IPS-20b (cell line): ENCODE results near the gene PFAS.

Experiments
- H3K27ac ChIP-seq: one replicate; pipeline ENCODE4 v1.5.1; 2013; ENCODE audit warnings: low read length
- H3K27me3 ChIP-seq: 2 replicates; pipeline ENCODE4 v1.6.1; 2013; ENCODE audit warnings: mild to moderate bottlenecking, low read length, inconsistent platforms; ENCODE audit not compliant: insufficient read depth
- H3K36me3 ChIP-seq: 2 replicates; pipeline ENCODE4 v1.6.1; 2013; ENCODE audit warnings: low read depth, mild to moderate bottlenecking, inconsistent platforms, low read length, moderate library complexity; ENCODE audit not compliant: insufficient read depth
- H3K4me1 ChIP-seq: 2 replicates; pipeline ENCODE4 v1.6.1; 2013; ENCODE audit warnings: mild to moderate bottlenecking, control low read depth, inconsistent platforms, low read length, moderate library complexity; ENCODE audit not compliant: insufficient read depth
- H3K4me3 ChIP-seq: 2 replicates; pipeline ENCODE4 v1.5.1; 2013; ENCODE audit warnings: mild to moderate bottlenecking, low read length, inconsistent platforms
- H3K9ac ChIP-seq: 2 replicates; pipeline ENCODE4 v1.6.1; 2013; ENCODE audit warnings: low read depth, mild to moderate bottlenecking, inconsistent platforms, low read length, moderate library complexity
- H3K9me3 ChIP-seq: 2 replicates; pipeline ENCODE4 v1.6.1; 2013; ENCODE audit warnings: mild to moderate bottlenecking, low read depth, low read length, inconsistent platforms; ENCODE audit not compliant: insufficient read depth

The PFAS gene

DNA sequence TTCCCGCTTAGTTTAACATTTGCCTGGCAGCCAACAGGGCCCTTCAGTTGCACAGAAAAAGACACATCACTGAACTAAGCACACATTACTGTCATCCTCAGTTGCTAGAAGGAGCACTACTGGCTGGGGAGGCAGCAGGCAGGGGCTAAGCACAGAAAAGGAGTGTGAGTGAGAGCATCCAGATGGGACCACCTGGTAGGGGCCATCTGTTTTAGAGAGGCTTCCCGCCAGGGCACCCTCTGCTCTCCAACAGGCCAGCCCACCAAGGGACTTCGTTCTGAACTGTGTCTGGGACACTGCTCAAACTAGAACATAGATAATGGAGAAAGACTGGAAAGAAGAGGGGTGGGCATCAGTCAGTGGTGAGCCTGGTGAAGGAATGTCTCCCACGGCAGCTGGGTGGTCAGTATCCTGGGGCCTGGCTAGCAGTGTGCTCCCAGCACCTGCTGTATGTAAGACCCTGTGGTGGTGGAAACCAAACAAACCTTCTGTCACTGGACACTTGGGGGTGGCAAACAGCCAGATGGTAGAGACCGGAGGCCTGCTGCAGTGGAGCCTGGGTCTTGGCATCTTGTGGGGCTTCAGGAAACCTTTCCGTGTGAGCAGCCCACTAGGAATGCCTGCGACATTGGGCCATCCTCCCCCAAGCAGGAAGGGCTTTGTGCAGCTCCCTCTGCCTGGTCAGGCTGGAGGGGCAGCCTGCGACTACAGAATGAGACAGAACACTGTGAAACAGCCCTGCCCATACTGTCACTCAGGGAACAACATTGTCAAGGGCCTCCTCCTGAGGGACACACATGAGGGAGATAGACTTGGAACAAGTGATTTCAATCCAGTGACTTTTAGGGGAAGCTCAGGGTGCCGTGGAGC lies 26.6 kb downstream of the PFAS start:
- H3K4me3 ChIP-seq: no peak overlapping the region
- H3K4me1 ChIP-seq: no peaks in the 10 kb centered on the region
- no peaks in the 10 kb centered on the region for H3K27me3 ChIP-seq
- no peak overlapping the region for H3K27ac ChIP-seq
- no peaks in the 10 kb centered on the region for H3K9me3 ChIP-seq
- no peak overlapping the region for H3K9ac ChIP-seq
- peaks cover 6% of the 10 kb centered on the region for H3K36me3 ChIP-seq

DNA sequence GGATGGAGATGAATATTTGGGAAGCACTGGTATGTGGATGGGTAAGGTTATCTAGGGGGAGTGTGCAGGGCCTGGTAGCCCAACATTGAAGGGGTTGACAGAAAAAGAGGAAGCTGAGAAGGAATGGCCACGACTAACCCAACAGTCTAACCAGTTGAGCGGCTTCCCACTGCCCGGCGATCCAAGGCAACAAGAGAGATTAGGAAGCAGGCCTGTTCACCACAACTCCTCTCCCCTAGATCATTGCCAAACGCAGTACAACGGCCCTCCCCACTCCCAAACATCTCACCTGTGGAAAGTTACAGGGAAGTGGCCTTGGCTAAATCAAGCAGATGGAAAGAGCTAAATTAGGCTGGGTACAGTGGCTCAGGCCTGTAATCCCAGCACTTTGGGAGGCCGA lies 28.2 kb downstream of the PFAS start:
- Histone ChIP-seq H3K4me3 (no peak overlapping the region), H3K4me1 (no peaks in the 10 kb centered on the region), H3K9me3 (no peaks in the 10 kb centered on the region), H3K36me3 (no peaks in the 10 kb centered on the region), H3K27me3 (no peaks in the 10 kb centered on the region), H3K27ac (no peak overlapping the region), H3K9ac (no peak overlapping the region)

DNA sequence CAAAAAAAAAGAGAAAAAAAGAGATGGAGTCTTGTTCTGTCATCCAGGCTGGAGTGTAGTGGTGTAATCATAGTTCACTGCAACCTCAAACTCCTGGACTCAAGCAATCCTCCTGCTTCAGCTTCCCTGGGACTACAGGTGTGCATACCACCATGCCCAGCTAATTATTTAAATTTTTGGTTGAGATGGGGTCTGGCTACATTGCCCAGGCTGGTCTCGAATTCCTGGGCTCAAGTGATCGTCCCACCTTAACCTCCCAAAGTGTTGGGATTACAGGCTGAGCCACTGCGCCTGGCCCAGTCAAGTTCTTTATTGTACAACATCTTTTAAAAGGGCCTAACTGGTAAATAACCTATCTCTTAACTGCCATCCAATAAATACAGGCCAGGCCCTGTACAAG lies 33.3 kb downstream of the PFAS start:
- Histone ChIP-seq H3K9me3 (no peaks in the 10 kb centered on the region), H3K9ac (no peak overlapping the region), H3K36me3 (no peaks in the 10 kb centered on the region), H3K27ac (no peak overlapping the region), H3K4me3 (no peak overlapping the region), H3K27me3 (no peaks in the 10 kb centered on the region), H3K4me1 (no peaks in the 10 kb centered on the region)

DNA sequence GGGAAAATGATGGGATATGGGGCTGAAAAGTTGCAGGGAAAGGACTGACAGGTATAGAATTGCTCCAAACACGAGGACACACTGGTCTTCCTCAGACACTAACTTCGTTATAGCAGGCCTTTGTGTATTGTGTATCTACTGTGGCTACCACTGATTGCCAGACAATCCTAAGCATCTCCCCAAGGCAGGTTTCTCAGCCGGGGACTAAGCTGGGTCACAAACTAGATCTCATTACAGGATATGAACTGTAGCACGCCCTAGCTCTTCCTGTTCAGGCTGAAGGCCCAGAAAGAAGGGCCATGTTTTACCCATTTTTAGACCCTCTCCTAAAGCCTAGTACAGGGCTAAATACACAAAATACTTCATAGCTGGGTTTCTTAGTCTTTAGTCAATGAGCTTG lies 34.3 kb downstream of the PFAS start:
- Histone ChIP-seq H3K27ac (no peak overlapping the region), H3K4me1 (no peaks in the 10 kb centered on the region), H3K9me3 (no peaks in the 10 kb centered on the region), H3K27me3 (no peaks in the 10 kb centered on the region), H3K4me3 (no peak overlapping the region), H3K9ac (no peak overlapping the region), H3K36me3 (no peaks in the 10 kb centered on the region)

DNA sequence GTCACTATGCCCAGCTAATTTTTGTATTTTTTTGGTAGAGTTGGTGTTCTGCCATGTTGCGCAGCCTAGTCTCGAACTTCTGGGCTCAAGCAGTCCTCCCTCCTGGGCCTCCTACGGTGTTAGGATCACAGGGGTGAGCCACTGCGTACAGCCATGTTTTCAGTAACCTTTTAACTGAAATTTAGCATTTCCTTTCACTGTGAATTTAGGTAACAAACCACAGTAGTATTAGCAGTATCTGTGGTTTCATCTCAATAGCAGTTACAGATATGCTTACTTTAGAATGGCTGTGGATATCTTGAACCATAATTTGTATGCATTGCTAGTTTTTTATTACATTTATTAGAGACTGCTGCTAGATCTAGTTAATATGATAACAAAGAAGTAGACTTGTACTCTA lies 35.0 kb downstream of the PFAS start:
- no peaks in the 10 kb centered on the region for H3K36me3 ChIP-seq
- H3K9me3 ChIP-seq: no peaks in the 10 kb centered on the region
- H3K4me1 ChIP-seq: no peaks in the 10 kb centered on the region
- H3K9ac ChIP-seq: no peak overlapping the region
- H3K27me3 ChIP-seq: no peaks in the 10 kb centered on the region
- no peak overlapping the region for H3K4me3 ChIP-seq
- H3K27ac ChIP-seq: no peak overlapping the region

DNA sequence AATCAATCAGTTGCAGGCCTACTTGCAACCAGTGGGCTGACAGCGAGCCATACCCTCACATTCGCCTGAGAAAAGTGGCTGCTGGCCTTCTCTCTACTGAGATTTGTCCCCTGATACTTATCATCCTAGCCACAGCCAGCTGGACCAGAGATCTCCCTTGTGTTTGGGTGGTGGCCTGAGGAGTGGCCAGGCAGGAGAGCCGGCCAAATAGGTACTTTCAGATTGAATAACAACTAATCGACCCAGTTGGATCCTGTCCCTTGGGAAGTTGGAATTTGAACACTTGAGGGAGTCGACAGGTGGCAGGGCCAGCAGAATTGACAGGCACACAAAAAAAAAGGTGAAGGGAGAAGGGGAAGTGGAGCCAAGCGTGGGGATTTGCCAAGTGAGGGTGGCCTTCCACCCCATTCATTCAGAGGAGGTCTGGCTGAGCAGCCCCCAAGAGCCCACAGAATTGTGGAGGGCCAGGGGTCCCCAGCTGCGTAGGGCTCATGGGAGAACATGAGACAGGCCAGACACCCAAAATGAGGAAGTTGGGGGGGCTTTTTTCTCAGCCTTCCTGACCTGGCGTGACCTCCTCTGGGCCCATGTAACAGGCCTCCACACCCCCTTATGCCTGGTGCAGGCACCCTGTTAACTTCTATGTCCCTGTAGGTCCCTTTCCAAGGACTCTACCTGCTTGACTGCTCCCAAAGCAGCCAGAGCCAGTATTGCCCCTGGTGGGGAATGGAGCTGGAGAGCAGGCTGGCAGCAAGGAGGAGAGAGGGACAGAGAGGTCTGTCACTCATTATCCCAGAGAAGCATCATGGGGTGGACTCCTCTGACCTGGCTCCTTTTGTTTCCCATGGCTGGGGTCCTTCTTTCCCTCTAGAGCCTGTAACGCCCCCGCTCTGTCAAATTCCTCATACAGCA lies 36.4 kb downstream of the PFAS start:
- H3K27me3 ChIP-seq: no peaks in the 10 kb centered on the region
- no peak overlapping the region for H3K9ac ChIP-seq
- no peaks in the 10 kb centered on the region for H3K36me3 ChIP-seq
- no peak overlapping the region for H3K27ac ChIP-seq
- H3K9me3 ChIP-seq: no peaks in the 10 kb centered on the region
- H3K4me3 ChIP-seq: no peak overlapping the region
- no peaks in the 10 kb centered on the region for H3K4me1 ChIP-seq

DNA sequence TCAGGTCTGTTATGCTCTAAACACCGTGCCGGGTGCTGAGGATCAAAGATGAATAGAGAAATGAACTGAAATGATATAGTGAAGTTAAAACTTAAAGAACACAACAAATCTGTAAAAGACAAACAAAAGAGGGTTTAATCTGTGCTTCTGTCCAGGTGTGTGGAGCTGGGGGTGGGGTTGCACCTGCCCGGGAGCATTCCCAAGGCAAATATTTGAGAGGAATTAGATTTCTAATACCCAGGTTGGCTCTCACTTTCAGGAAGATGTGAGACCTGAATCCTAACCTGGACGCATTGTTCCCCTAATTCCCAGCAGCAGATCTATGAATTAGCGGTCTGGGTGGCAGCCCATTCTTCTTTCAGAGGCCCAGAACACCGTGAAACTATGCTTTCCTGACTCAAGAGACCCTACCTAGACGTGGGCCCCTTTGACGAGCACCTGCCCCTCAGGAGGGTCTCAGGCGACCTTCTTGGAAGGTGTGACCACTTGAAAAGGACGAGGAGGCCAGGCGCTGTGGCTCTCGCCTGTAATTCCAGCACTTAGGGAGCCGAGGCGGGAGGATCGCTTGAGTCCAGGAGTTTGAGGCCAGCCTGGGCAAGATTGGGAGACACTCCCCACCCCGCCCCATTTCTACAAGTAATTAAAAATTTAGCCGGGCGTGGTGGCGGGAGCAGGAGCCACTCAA lies 38.7 kb downstream of the PFAS start:
- Histone ChIP-seq H3K9ac (peak overlapping the region; percentile 91; the same call in 1 of the 2 replicates), H3K27me3 (no peaks in the 10 kb centered on the region), H3K36me3 (no peaks in the 10 kb centered on the region), H3K9me3 (no peaks in the 10 kb centered on the region), H3K27ac (no peak overlapping the region), H3K4me3 (peak overlapping the region; percentile 93), H3K4me1 (no peaks in the 10 kb centered on the region)

DNA sequence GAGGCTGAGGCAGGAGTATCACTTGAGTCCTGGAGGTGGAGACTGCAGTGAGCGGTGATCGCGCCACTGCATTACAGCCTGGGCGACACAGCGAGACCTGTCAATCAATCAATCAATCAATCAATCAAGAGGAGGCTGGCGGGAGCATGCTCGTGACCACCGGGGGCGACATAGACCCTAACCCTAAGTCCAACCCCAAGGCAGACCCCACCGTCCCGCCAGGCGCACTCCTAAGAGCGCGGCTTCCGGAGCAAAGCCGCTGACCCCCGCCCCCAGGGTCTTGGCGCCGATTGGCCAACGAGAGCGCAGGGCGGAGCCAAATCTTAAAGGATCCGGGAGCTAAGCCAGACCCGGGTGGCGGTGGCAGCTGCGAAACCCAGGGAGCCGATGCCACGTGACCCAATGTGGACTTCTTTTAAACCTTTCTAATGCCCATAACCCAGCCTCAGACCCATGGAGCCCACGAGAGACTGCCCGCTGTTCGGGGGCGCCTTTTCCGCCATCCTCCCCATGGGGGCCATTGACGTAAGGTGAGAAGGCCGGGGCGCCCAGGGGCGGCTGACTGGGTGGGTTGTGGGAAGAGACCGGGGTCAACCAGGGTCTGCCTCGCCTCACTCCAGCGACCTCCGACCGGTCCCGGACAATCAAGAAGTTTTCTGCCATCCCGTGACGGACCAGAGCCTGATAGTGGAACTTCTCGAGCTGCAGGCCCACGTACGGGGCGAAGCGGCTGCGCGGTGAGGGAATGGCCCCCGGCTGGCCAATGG lies 39.4 kb downstream of the PFAS start, which contains the start of gene RANGRF:
RANGRF (plus strand) TSS at position 335 of the 767 bp plus-strand sequence; CDS start at position 454, 119 bp downstream.
- H3K36me3 ChIP-seq: no peaks in the 10 kb centered on the region
- peak within 1 kb of the TSS; percentile 93 for H3K4me3 ChIP-seq
- no peaks in the 10 kb centered on the region for H3K27me3 ChIP-seq
- no peaks in the 10 kb centered on the region for H3K4me1 ChIP-seq
- no peak within 1 kb of the TSS for H3K27ac ChIP-seq
- H3K9ac ChIP-seq: peak within 1 kb of the TSS; percentile 91
- H3K9me3 ChIP-seq: no peaks in the 10 kb centered on the region

DNA sequence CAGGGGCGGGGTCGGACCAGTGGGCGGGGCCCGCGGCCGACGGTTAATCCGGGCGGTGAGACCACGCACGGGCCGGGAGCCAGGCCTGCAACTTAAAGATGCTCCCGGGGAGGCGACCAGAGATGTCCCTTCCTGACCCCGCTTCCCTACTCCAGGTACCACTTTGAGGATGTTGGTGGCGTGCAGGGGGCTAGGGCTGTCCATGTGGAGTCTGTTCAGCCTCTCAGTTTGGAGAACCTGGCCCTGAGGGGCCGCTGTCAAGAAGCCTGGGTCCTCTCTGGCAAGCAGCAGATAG lies 40.0 kb downstream of the PFAS start:
- Histone ChIP-seq H3K36me3 (no peaks in the 10 kb centered on the region), H3K9ac (peak overlapping the region; percentile 91; the same call in 1 of the 2 replicates), H3K4me3 (peak overlapping the region; percentile 93), H3K27ac (no peak overlapping the region), H3K9me3 (no peaks in the 10 kb centered on the region), H3K27me3 (no peaks in the 10 kb centered on the region), H3K4me1 (no peaks in the 10 kb centered on the region)

DNA sequence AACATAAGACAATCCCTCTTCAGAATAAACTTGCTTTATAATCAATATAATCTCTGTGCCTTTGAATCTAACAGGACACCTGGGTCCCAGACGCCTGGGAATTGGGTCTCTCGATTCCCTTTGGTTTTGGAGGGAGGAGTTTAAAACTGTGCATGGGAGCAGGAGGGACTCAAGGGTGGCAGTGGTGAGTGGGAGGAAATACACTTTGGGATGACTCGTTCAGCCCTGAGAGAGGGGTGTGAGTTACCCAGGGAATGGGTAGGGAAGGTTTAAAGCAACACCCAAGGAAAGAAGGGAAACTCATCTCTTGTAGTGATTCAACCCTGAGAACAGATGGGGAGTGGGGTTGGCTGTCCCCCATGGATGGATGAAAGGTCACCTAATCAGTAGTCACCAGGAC lies 41.0 kb downstream of the PFAS start:
- Histone ChIP-seq H3K4me3 (no peak overlapping the region), H3K9ac (no peak overlapping the region)

More for the DNA sequence above, 41.0 kb downstream of the PFAS start:
- Histone ChIP-seq H3K9me3 (no peaks in the 10 kb centered on the region), H3K36me3 (no peaks in the 10 kb centered on the region), H3K27ac (no peak overlapping the region), H3K4me1 (peaks cover 3% of the 10 kb centered on the region), H3K27me3 (no peaks in the 10 kb centered on the region)
